Stimulated activated naive CD8-positive, alpha-beta T cell treated with anti-CD3 and anti-CD28 coated beads, Interleukin-15, Interleukin-2, amounts not matched to agents 100 U/mL and 50 U/mL, for 24 hours (primary cell): ENCODE measurements around the gene PTPN21.

Experiments used
- ATAC-seq: fragments of 150-1000 bp; cut with Tn5 transposase; one replicate; pipeline ENCODE4 v1.10.0; 2021
- DNase-seq: peaks from one replicate; pipeline ENCODE4 v3.0.0; 2021

The PTPN21 gene

DNA sequence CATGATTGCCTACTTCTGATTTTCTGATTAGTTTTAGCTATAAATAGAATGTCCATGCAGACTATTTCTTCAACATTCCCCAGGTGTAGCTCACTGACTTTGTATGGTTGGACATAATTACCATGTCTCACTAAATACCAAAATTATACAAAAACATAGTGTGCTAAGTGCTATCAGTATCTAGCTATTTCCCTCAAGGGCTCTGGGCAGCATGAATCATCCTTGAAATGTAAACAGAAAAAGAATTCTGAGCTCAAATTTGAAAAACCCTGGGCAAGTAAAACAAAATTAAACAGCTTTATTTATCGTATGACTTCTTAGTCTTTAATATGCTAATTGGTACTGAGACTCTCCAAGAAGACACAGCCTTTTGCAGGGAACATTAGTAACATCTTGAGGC lies 86.4 kb downstream of the PTPN21 start:
- no peak for DNase-seq
- no peak for ATAC-seq

DNA sequence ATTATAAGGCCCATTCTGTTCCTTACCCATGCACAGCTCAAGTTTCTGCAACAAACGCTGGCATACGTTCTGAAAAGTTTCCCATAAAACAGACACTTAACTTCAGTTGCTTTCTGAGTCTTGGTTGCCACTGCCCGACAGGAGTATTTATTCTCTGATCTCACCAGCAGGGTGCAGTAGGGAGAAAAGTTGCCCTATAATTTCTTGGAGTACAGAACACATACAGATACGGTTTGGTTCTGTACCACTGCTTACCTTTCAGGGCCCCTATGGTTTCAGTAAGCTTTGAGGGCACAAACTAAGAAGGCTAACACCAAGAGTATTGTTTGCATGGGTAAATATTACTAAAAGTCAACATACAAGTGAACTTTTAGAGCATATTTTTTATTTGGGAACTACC lies 91.5 kb downstream of the PTPN21 start:
- DNase-seq (peak; percentile 5), ATAC-seq (no peak)

DNA sequence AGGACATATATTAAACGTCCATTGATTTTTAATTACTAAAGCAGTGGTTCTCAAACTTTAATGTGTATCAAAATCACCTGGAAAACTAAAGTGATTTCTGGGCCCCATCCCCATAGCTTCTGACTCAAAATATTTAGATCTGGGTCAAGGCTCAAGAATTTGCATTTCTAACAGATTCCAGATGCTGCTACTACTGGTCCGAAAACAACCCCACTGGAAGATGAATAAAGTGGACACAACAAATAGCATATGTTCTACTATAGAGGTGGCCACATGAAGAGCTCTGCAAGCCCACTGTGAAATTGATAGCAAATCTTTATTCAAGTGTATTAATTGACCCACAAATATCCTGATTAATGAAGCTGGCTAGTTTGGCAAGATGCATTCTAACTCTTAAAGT lies 99.9 kb downstream of the PTPN21 start:
- DNase-seq, result no peak

DNA sequence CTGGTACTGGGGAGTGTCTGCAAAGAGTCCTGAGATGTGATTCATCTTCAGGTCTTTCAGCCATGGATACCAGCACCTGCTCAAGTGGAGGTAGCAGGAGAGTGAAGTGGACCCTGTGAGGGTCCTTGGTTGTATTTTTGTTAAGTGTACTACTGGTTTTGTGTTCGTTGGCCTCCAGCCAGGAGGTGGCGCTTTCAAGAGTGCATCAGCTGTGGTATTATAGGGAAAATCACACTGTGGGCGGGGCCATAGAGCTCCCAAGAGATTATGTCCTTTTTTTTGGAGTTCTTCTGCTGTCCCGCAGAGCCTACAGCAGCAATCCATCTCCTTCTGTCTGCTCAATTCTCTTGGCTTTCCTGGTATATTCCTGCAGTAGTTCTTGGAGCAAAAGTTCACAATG lies 102.6 kb downstream of the PTPN21 start:
- ATAC-seq (no peak), DNase-seq (no peak)

More for the DNA sequence above, 99.9 kb downstream of the PTPN21 start:
- ATAC-seq, result no peak

DNA sequence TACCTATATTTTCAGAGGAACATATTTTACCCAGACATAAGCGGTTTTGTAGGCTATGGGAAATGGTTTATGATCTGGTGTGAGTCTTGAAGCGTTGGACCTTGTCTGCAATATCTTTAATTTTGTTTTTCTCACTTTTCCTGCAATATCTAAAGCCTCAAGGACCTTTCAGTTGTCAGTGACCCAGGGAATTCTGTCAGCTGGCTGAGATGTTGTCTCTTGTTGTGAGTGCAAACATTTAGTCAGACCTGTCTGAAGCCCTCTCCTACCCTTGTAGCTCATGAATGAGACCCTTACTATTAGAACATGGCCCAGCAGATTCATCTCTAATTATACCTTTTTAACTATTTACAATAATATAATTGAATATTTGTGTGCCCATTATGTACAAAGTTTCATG lies 115.7 kb downstream of the PTPN21 start:
- ATAC-seq (no peak), DNase-seq (no peak)

DNA sequence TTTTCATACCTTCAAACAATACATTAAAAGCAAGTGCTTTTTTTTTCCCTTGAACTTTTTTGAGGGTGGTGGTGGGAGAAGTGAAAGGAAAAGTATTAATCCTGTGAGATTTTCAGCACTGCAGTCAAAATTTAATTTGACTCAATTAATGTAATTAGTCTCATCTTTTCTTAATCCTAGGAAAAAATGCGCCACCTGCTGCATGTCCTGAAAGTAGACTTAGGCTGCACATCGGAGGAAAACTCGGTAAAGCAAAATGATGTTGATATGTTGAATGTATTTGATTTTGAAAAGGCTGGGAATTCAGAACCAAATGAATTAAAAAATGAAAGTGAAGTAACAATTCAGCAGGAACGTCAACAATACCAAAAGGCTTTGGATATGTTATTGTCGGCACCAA lies 117.1 kb downstream of the PTPN21 start:
- ATAC-seq (no peak), DNase-seq (no peak)

DNA sequence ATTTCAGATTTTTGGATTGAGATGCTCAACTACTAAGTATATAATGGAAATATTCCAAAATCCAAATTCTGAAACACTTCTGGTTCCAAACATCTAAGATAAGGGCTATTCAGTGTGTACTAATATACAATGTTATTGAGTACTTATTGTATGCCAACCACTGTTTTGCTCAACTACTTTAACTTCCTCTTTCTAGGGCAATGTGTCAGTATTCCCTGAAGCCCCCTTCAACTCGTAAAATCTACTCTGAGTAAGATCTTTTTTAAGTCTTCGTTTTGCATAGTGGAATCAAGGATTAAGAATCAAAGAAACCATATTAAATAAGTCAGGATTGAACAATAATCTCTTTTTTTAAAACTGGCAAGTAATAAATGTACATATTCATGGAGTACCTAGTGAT lies 123.8 kb downstream of the PTPN21 start:
- ATAC-seq (no peak), DNase-seq (no peak)

DNA sequence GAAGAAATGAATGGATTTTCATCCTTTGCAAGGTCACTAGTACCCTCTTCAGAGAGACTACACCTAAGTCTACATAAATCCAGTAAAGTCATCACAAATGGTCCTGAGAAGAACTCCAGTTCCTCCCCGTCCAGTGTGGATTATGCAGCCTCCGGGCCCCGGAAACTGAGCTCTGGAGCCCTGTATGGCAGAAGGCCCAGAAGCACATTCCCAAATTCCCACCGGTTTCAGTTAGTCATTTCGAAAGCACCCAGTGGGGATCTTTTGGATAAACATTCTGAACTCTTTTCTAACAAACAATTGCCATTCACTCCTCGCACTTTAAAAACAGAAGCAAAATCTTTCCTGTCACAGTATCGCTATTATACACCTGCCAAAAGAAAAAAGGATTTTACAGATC lies 128.5 kb downstream of the PTPN21 start:
- DNase-seq (no peak), ATAC-seq (no peak)

DNA sequence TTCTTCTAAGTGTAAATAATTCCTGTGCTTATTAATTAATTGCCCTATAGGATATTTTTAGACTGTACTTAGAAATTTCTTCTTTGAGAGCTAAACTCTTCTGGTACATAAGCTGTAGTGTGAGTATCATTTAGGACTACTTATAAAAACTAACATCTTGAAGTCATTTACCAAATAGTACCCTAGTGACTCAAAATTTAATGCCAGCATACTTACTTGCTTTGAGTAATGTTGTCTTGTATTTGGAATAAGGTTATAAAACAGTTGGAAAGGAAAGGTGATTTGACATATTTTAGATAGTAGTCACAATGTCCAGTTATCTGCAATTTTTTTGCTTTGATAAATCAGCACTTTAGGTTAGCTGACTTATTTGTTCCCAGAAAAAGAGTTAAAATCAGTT lies 130.2 kb downstream of the PTPN21 start:
- ATAC-seq, result no peak
- DNase-seq, result no peak

DNA sequence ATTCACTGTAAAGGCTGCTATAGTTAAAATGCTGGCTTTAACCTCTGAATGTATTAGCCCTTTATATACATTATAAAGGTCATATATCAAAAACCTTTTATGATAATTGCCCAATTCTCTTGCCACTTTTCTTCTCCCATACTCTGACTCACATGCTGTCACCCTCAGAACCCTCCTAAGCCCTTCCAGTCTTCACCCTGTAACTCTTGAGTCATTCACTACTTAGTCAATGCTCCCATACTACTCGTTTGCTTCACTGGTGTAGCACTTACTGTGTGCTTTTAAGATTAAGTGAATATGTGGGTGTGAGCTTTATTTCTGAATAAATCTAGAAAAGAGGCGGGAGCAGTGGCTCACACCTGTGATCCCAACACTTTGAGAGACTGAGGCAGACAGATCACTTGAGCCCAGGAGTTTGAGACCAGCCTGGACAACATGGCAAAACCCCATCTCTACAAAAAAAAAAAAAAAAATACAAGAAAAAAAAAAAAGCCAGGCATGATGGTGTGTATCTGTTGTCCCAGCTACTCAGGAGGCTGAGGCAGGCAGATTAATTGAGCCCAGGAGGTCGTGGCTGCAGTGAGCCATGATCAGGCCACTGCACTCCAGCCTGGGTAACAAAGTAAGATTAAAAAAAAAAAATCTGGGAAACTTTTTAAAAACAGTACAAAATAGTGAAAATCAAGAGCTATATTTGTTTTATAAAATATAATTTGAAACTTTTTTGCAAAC lies 131.7 kb downstream of the PTPN21 start:
- no peak for DNase-seq
- ATAC-seq, result peak; percentile 100

DNA sequence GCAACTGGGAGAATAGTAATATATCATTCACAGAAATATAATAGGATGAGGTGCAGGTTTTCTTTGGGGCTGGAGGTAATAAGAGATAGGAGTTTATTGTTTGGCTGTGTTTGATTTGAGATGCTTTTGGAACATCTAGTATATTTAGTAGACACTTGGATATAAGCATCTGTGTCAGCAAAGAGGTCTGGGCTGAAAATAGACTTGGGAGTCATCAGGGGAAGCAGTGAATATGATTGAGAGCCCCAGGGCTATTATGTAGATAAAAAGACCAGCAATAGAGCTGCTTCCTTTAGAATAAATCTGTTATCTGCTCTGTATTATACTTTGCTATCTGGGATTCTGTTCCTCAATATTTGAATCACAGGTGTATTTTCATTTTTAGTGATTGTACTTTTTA lies 132.8 kb downstream of the PTPN21 start:
- no peak for ATAC-seq

DNA sequence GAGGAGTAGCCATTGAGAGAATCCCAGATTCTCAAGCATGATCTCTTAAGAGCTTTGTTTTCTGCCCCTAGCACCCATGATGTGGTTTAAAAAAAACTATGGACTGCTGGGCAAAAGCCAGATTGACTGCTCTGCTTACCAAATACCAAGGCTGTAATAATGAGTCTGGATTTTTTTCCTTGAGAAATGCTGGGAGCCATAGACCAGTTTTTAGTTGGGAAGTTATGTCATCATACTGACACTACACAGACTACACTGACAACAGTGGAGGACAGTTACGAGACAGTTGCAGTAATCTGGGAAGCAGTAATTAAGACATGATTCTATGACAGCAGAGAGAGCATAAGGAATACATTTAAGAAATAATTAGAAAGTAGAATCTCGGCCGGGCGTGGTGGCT lies 133.5 kb downstream of the PTPN21 start:
- DNase-seq, result no peak
- no peak for ATAC-seq

More for the DNA sequence above, 132.8 kb downstream of the PTPN21 start:
- no peak for DNase-seq

DNA sequence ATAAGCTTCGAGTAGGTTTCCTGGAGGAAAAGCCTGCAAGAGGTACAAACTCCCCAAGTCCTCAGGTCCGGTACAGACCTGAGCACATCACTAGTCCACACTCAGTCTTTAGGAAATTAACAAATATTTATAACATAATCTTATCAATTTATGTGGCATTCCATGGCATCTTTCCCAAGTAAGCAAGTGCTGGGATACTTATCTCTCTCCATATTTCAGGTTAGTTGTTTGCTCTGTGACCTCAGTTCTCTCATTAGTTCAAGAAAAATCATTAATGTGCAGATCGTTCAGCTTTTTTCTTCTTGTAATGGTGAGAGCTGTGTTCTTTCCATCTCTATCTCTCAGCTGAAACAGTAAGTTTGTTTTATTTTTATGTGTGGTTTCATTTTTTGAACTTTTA lies 134.6 kb downstream of the PTPN21 start:
- DNase-seq (no peak), ATAC-seq (no peak)

DNA sequence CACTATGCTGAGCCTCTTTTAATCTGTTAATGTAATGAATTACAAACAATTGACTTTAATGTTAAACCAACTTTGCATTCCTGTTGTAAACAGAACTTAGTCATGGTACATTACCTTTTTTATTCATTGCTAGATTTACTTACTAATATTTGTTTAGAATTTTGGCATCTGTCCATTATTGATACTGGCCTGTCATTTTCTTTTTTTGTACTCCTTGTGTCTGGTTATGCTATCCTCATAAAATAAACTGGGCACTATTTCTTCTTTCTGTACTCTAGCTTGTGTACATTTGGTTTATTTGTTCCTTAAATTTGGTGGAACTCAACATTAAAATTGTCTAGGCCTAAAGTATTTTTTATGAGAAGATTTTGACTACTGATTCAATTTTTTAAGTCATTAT lies 137.2 kb downstream of the PTPN21 start:
- no peak for DNase-seq
- ATAC-seq, result no peak
